Measurements from ENCODE around the gene WNT5A.

Gene WNT5A

GRCh38 chr3:55474213-55474632 is 12.9 kb downstream of the WNT5A start:
- TF ChIP-seq TCF12 (IDR thresholded peaks at IDR 0.05; ENCODE audit: low read depth) (no peak), TAF1 (IDR thresholded peaks at IDR 0.05; ENCODE audit: low read depth) (no peak), YY1 (IDR thresholded peaks at IDR 0.05; ENCODE audit: low read depth) (no peak), CEBPB (IDR thresholded peaks at IDR 0.05) (no peak), MAX (IDR thresholded peaks at IDR 0.05) (no peak), RAD21 (IDR thresholded peaks at IDR 0.05; ENCODE audit: low read depth) (no peak), NFIC (IDR thresholded peaks at IDR 0.05) (no peak), REST (IDR thresholded peaks at IDR 0.05; ENCODE audit: low read depth) (no peak), EP300 (IDR thresholded peaks at IDR 0.05; ENCODE audit: borderline replicate concordance) (no peak), USF1 (IDR thresholded peaks at IDR 0.05) (no peak), FOXM1 (IDR thresholded peaks at IDR 0.05; ENCODE audit: borderline replicate concordance, low read depth) (no peak), ZBTB7A (IDR thresholded peaks at IDR 0.05; ENCODE audit: low read depth) (no peak), TEAD4 (IDR thresholded peaks at IDR 0.05) (no peak)

GRCh38 chr3:55473788-55474187 is 13.3 kb downstream of the WNT5A start:
- TF ChIP-seq CREB1 (IDR thresholded peaks at IDR 0.05; ENCODE audit: low read depth) (no peak), MAX (IDR thresholded peaks at IDR 0.05) (no peak), ZBTB7A (IDR thresholded peaks at IDR 0.05; ENCODE audit: low read depth) (no peak), FOXM1 (IDR thresholded peaks at IDR 0.05; ENCODE audit: borderline replicate concordance, low read depth) (no peak), RAD21 (IDR thresholded peaks at IDR 0.05; ENCODE audit: low read depth) (no peak), TEAD4 (IDR thresholded peaks at IDR 0.05) (no peak), EP300 (IDR thresholded peaks at IDR 0.05; ENCODE audit: borderline replicate concordance) (no peak), CEBPB (IDR thresholded peaks at IDR 0.05) (no peak), USF1 (IDR thresholded peaks at IDR 0.05) (no peak), EGR1 (IDR thresholded peaks at IDR 0.05) (no peak), NFIC (IDR thresholded peaks at IDR 0.05) (no peak), TCF12 (IDR thresholded peaks at IDR 0.05; ENCODE audit: low read depth) (no peak), TAF1 (IDR thresholded peaks at IDR 0.05; ENCODE audit: low read depth) (no peak), REST (IDR thresholded peaks at IDR 0.05; ENCODE audit: low read depth) (no peak), YY1 (IDR thresholded peaks at IDR 0.05; ENCODE audit: low read depth) (no peak)

GRCh38 chr3:55471522-55472280 is 15.4 kb downstream of the WNT5A start:
- TF ChIP-seq YY1 (IDR thresholded peaks at IDR 0.05; ENCODE audit: low read depth) (no peak), TCF12 (IDR thresholded peaks at IDR 0.05; ENCODE audit: low read depth) (no peak), ZBTB7A (IDR thresholded peaks at IDR 0.05; ENCODE audit: low read depth) (no peak), RAD21 (IDR thresholded peaks at IDR 0.05; ENCODE audit: low read depth) (no peak), TAF1 (IDR thresholded peaks at IDR 0.05; ENCODE audit: low read depth) (no peak)

GRCh38 chr3:55471084-55471483 is 16.0 kb downstream of the WNT5A start:
- TF ChIP-seq FOXM1 (IDR thresholded peaks at IDR 0.05; ENCODE audit: borderline replicate concordance, low read depth) (no peak), ZBTB7A (IDR thresholded peaks at IDR 0.05; ENCODE audit: low read depth) (no peak), RAD21 (IDR thresholded peaks at IDR 0.05; ENCODE audit: low read depth) (no peak), TEAD4 (IDR thresholded peaks at IDR 0.05) (no peak), CEBPB (IDR thresholded peaks at IDR 0.05) (no peak), CREB1 (IDR thresholded peaks at IDR 0.05; ENCODE audit: low read depth) (no peak), TCF12 (IDR thresholded peaks at IDR 0.05; ENCODE audit: low read depth) (no peak), NFIC (IDR thresholded peaks at IDR 0.05) (no peak), EP300 (IDR thresholded peaks at IDR 0.05; ENCODE audit: borderline replicate concordance) (no peak), TAF1 (IDR thresholded peaks at IDR 0.05; ENCODE audit: low read depth) (no peak), MAX (IDR thresholded peaks at IDR 0.05) (no peak), REST (IDR thresholded peaks at IDR 0.05; ENCODE audit: low read depth) (no peak), YY1 (IDR thresholded peaks at IDR 0.05; ENCODE audit: low read depth) (no peak), USF1 (IDR thresholded peaks at IDR 0.05) (no peak), EGR1 (IDR thresholded peaks at IDR 0.05) (no peak)

Data from Ishikawa (cell line).